ENCODE data around the gene KRTAP10-11.
A peak's percentile ranks its signal among the peaks of the same experiment; 100 is the strongest.
"Not testable (repeated sequence)": the region's sequence is repeated elsewhere in the genome, so short reads cannot be mapped to it uniquely, and the experiment has no call there.

Gene KRTAP10-11

GRCh38 chr21:44638506-44639330, 7.5 kb upstream of the KRTAP10-11 start:
- not testable (repeated sequence) for DNase-seq (ENCODE audit: low read depth)

GRCh38 chr21:44639331-44639655, 6.9 kb upstream of the KRTAP10-11 start:
- no peak for DNase-seq (ENCODE audit: low read depth)

GRCh38 chr21:44640761-44641160, 5.5 kb upstream of the KRTAP10-11 start:
- no peak for DNase-seq (ENCODE audit: low read depth)

- DNase-seq (ENCODE audit: low read depth), result no peak
These were observed 2.4 kb upstream of the KRTAP10-11 start for GRCh38 chr21:44643741-44644310.

GRCh38 chr21:44644878-44645277, 1.3 kb upstream of the KRTAP10-11 start:
- DNase-seq (ENCODE audit: low read depth), result no peak

- no peak for DNase-seq (ENCODE audit: low read depth)
These were observed 973 bp downstream of the KRTAP10-11 start for GRCh38 chr21:44647222-44647552.

- no peak for DNase-seq (ENCODE audit: low read depth)
These were observed 2.5 kb downstream of the KRTAP10-11 start for GRCh38 chr21:44648557-44649311.

- DNase-seq (ENCODE audit: low read depth), result no peak
These were observed 3.4 kb downstream of the KRTAP10-11 start for GRCh38 chr21:44649521-44650100.

GRCh38 chr21:44650265-44650972, 4.2 kb downstream of the KRTAP10-11 start:
- no peak for DNase-seq (ENCODE audit: low read depth)

GRCh38 chr21:44650973-44651675, 4.9 kb downstream of the KRTAP10-11 start:
- DNase-seq (ENCODE audit: low read depth), result no peak

GRCh38 chr21:44653123-44653522, 6.9 kb downstream of the KRTAP10-11 start:
- no peak for DNase-seq (ENCODE audit: low read depth)

GRCh38 chr21:44653656-44654575, 7.7 kb downstream of the KRTAP10-11 start:
- DNase-seq (ENCODE audit: low read depth), result peak; percentile 17

- DNase-seq (ENCODE audit: low read depth), result no peak
These were observed 8.5 kb downstream of the KRTAP10-11 start, which contains the start of gene KRTAP12-4 for GRCh38 chr21:44654576-44655175. KRTAP12-4 (minus strand) TSS chr21:44654659; CDS start chr21:44654614, 45 bp downstream.

GRCh38 chr21:44656868-44657267, 10.7 kb downstream of the KRTAP10-11 start:
- DNase-seq (ENCODE audit: low read depth), result no peak

- no peak for DNase-seq (ENCODE audit: low read depth)
These were observed 11.7 kb downstream of the KRTAP10-11 start, which contains the start of gene KRTAP12-3 for GRCh38 chr21:44657635-44658540. KRTAP12-3 (plus strand) TSS chr21:44657932; CDS start chr21:44657980, 48 bp downstream.

- no peak for DNase-seq (ENCODE audit: low read depth)
These were observed 12.3 kb downstream of the KRTAP10-11 start for GRCh38 chr21:44658541-44658910.

GRCh38 chr21:44658913-44659595, 12.8 kb downstream of the KRTAP10-11 start:
- DNase-seq (ENCODE audit: low read depth), result no peak

GRCh38 chr21:44661567-44661966, 15.4 kb downstream of the KRTAP10-11 start:
- not testable (repeated sequence) for DNase-seq (ENCODE audit: low read depth)
